IMR-90 (cell line): ENCODE data around the gene SORBS1. TPM values are rescaled to one million over a fixed set of nuclear protein-coding genes. Genes with fewer than 3 reads are reported as not detected.

Experiments
- ATAC-seq: fragments of 200-7000 bp; cut with Tn5 transposase; 2 replicates; pipeline ENCODE4 v1.9.1; 2020; ENCODE audit warnings: low read depth, mild to moderate bottlenecking, moderate library complexity
- BruUV-seq: library from RNA; stranded (reverse); fragments of 400-500 nt; replicated peaks from 2 replicates; lab custom pipeline; 2021; lab: Mats Ljungman, UMichigan
- CTCF ChIA-PET: fragments of 300-600 bp; formaldehyde crosslinking; extraction: SDS; loops from one replicate; lab custom pipeline; 2021; ENCODE audit warnings: antibody characterized with exemption; lab: Yijun Ruan, JAX
- POLR2A ChIA-PET: fragments of 300-600 bp; sonication (Branson Sonifier 250); formaldehyde crosslinking; loops from one replicate; lab custom pipeline; 2022; ENCODE audit warnings: antibody characterized with exemption; ENCODE audit not compliant: unreplicated experiment; lab: Charles Lee
- DNase-seq: peaks from one replicate; pipeline ENCODE4 v3.0.0; 2013
- H2AFZ ChIP-seq: replicated peaks from 2 replicates; pipeline ENCODE3; 2013; ENCODE audit warnings: low read length, mild to moderate bottlenecking; ENCODE audit not compliant: poor library complexity
- H2AK5ac ChIP-seq: 2 replicates; pipeline ENCODE4 v1.6.1; 2013; ENCODE audit warnings: low read depth, low read length, inconsistent platforms
- H2AK9ac ChIP-seq: replicated peaks from 2 replicates; pipeline ENCODE3; 2013; ENCODE audit warnings: mild to moderate bottlenecking, low read depth, low read length, moderate library complexity; ENCODE audit not compliant: poor library complexity
- H2BK120ac ChIP-seq: 2 replicates; pipeline ENCODE4 v1.6.1; 2013; ENCODE audit warnings: low read depth, low read length, inconsistent platforms
- H2BK15ac ChIP-seq: 3 replicates; pipeline ENCODE4 v1.6.1; 2013; ENCODE audit warnings: low read depth, low read length, inconsistent platforms
- H2BK20ac ChIP-seq: 2 replicates; pipeline ENCODE4 v1.6.1; 2013; ENCODE audit warnings: low read depth, mild to moderate bottlenecking, inconsistent platforms, low read length, moderate library complexity
- H2BK5ac ChIP-seq: 2 replicates; pipeline ENCODE4 v1.6.1; 2013; ENCODE audit warnings: mild to moderate bottlenecking, low read depth, low read length, inconsistent platforms; ENCODE audit not compliant: poor library complexity, severe bottlenecking
- H3K14ac ChIP-seq: replicated peaks from 2 replicates; pipeline ENCODE4 v1.6.1; 2013; ENCODE audit warnings: low read depth, low read length, inconsistent platforms
- H3K18ac ChIP-seq: 2 replicates; pipeline ENCODE4 v1.6.1; 2013; ENCODE audit warnings: low read depth, low read length, control low read depth
- H3K23ac ChIP-seq: 2 replicates; pipeline ENCODE4 v1.6.1; 2013; ENCODE audit warnings: low read depth, low read length, inconsistent platforms
- H3K27ac ChIP-seq: 2 replicates; pipeline ENCODE4 v1.5.1; 2013; ENCODE audit warnings: mild to moderate bottlenecking, control low read depth, low read length; ENCODE audit not compliant: insufficient read depth
- H3K27me3 ChIP-seq: 2 replicates; pipeline ENCODE4 v1.6.1; 2013; ENCODE audit warnings: low read length; ENCODE audit not compliant: control insufficient read depth, insufficient read depth
- H3K36me3 ChIP-seq: 2 replicates; pipeline ENCODE4 v1.6.1; 2013; ENCODE audit warnings: low read length, mixed read lengths; ENCODE audit not compliant: control insufficient read depth, insufficient read depth
- H3K4ac ChIP-seq: 2 replicates; pipeline ENCODE4 v1.6.1; 2013; ENCODE audit warnings: low read depth, low read length, inconsistent platforms
- H3K4me1 ChIP-seq: 2 replicates; pipeline ENCODE4 v1.6.1; 2013; ENCODE audit warnings: low read length, mixed read lengths; ENCODE audit not compliant: control insufficient read depth, insufficient read depth
- H3K4me2 ChIP-seq: 2 replicates; pipeline ENCODE4 v1.6.1; 2013; ENCODE audit warnings: low read depth, mild to moderate bottlenecking, control low read depth, low read length, moderate library complexity
- H3K4me3 ChIP-seq: 2 replicates; pipeline ENCODE4 v1.5.1; 2013; ENCODE audit warnings: low read depth, mild to moderate bottlenecking, control low read depth, low read length, moderate library complexity; ENCODE audit not compliant: insufficient read depth
- H3K56ac ChIP-seq: 2 replicates; pipeline ENCODE4 v1.6.1; 2013; ENCODE audit warnings: low read length, inconsistent platforms; ENCODE audit not compliant: insufficient read depth; ENCODE audit errors: extremely low read depth
- H3K79me1 ChIP-seq, 2 experiments: 2 replicates each; pipeline ENCODE4 v1.6.1; 2013; ENCODE audit warnings: low read length in 2 of 2, inconsistent platforms in 1 of 2, low read depth in 1 of 2
- H3K9ac ChIP-seq: 2 replicates; pipeline ENCODE4 v1.6.1; 2013; ENCODE audit warnings: low read depth, low read length, control low read depth
- H3K9me1 ChIP-seq: 2 replicates; pipeline ENCODE4 v1.6.1; 2013; ENCODE audit warnings: low read length, inconsistent platforms; ENCODE audit not compliant: insufficient read depth
- H3K9me3 ChIP-seq: 2 replicates; pipeline ENCODE4 v1.6.1; 2013; ENCODE audit warnings: low read length; ENCODE audit not compliant: control insufficient read depth, insufficient read depth
- H4K20me1 ChIP-seq: 2 replicates; pipeline ENCODE4 v1.6.1; 2013; ENCODE audit warnings: low read length, inconsistent platforms; ENCODE audit not compliant: insufficient read depth
- H4K5ac ChIP-seq: 2 replicates; pipeline ENCODE4 v1.6.1; 2013; ENCODE audit warnings: mild to moderate bottlenecking, low read depth, low read length, control low read depth
- H4K8ac ChIP-seq, 2 experiments: 2 replicates each; pipeline ENCODE4 v1.6.1; 2013; ENCODE audit warnings: low read depth in 2 of 2, low read length in 2 of 2, control low read depth in 1 of 2, inconsistent platforms in 1 of 2
- H4K91ac ChIP-seq: 2 replicates; pipeline ENCODE4 v1.6.1; 2013; ENCODE audit warnings: low read depth, low read length, inconsistent platforms; ENCODE audit not compliant: insufficient read depth
- BHLHE40 ChIP-seq: fragments of 150-350 bp; IDR thresholded peaks from 2 replicates; pipeline ENCODE4 v1.6.1; 2016; ENCODE audit warnings: mild to moderate bottlenecking, low read depth, low read length
- CHD1 ChIP-seq: IDR thresholded peaks from 2 replicates; pipeline ENCODE4 v1.6.1; 2012; ENCODE audit warnings: low read depth, low read length, improper control_type of control experiment
- CTCF ChIP-seq: conservative IDR thresholded peaks from 2 replicates; pipeline ENCODE4 v1.5.1; 2012; ENCODE audit warnings: mild to moderate bottlenecking, low read depth, low read length, improper control_type of control experiment
- ELK1 ChIP-seq: fragments of 150-350 bp; IDR thresholded peaks from 2 replicates; pipeline ENCODE4 v1.6.1; 2016; ENCODE audit warnings: low read depth, mild to moderate bottlenecking, low read length, moderate library complexity, borderline replicate concordance
- FOS ChIP-seq: fragments of 150-350 bp; IDR thresholded peaks from 2 replicates; pipeline ENCODE4 v1.6.1; 2016; ENCODE audit warnings: low read depth, low read length
- MAFK ChIP-seq: IDR thresholded peaks from 2 replicates; pipeline ENCODE4 v1.6.1; 2012; ENCODE audit warnings: low read depth, low read length, improper control_type of control experiment
- MAZ ChIP-seq: IDR thresholded peaks from 2 replicates; pipeline ENCODE4 v1.6.1; 2012; ENCODE audit warnings: low read depth, mild to moderate bottlenecking, low read length, improper control_type of control experiment, moderate library complexity, borderline replicate concordance
- NFE2L2 ChIP-seq: fragments of 150-350 bp; IDR thresholded peaks from 2 replicates; pipeline ENCODE4 v1.6.1; 2016; ENCODE audit warnings: low read depth, mild to moderate bottlenecking, low read length
- POLR2A ChIP-seq: IDR thresholded peaks from 2 replicates; pipeline ENCODE4 v1.6.1; 2012; ENCODE audit warnings: mild to moderate bottlenecking, low read depth, low read length
- RAD21 ChIP-seq: IDR thresholded peaks from 2 replicates; pipeline ENCODE4 v1.6.1; 2012; ENCODE audit warnings: low read length, improper control_type of control experiment
- RCOR1 ChIP-seq: IDR thresholded peaks from 2 replicates; pipeline ENCODE4 v1.6.1; 2012; ENCODE audit warnings: mild to moderate bottlenecking, low read length, improper control_type of control experiment; ENCODE audit not compliant: insufficient replicate concordance
- RFX5 ChIP-seq: IDR thresholded peaks from 2 replicates; pipeline ENCODE4 v1.8.0; 2012; ENCODE audit warnings: low read depth, mild to moderate bottlenecking, low read length, moderate library complexity
- USF2 ChIP-seq: fragments of 150-350 bp; IDR thresholded peaks from 2 replicates; pipeline ENCODE4 v1.6.1; 2017; ENCODE audit warnings: mild to moderate bottlenecking, antibody characterized with exemption, low read length, low read depth
- WGBS, 2 experiments: methylation state at CpG; one replicate each; pipeline versions ENCODE4 v1.1.5 to v1.1.7; 2013; ENCODE audit warnings: missing lambda C conversion rate in 2 of 2; ENCODE audit not compliant: insufficient read length in 1 of 2; ENCODE audit errors: extremely low coverage in 2 of 2; 5-methylcytosine and 5-hydroxymethylcytosine counted together
- dilution Hi-C: fragments of 300-500 bp; cut with HindIII; formaldehyde crosslinking; loops from one replicate; pipeline ENCODE4 v1.14.3; 2018; ENCODE audit warnings: low sequenced_read_pairs; ENCODE audit not compliant: unreplicated experiment
- in situ Hi-C: fragments of 300-500 bp; cut with MboI; formaldehyde crosslinking; loops from 3 replicates; pipeline ENCODE4 v1.14.3; 2019; ENCODE audit warnings: low sequenced_read_pairs, inconsistent platforms, mixed read lengths
- intact Hi-C: fragments of 100-400 bp; cut with micrococcal nuclease; formaldehyde crosslinking; loops from 2 replicates; pipeline ENCODE4 v1.10.0; 2022
- polyA plus RNA-seq, 3 experiments: library from polyadenylated mRNA; depleted of rRNA; stranded (reverse); fragments of >200 nt; gene quantifications; 2 replicates each; pipeline ENCODE4 v1.2.3, GENCODE V29; 2012; ENCODE audit warnings: low replicate concordance in 1 of 3
- total RNA-seq: library from RNA; depleted of rRNA; stranded (reverse); fragments of >200 nt; gene quantifications from 2 replicates; pipeline ENCODE4 v1.2.3, GENCODE V29; 2012

Gene SORBS1
- total and polyA plus RNA-seq, 2 of the 4 experiments (the other 2 are of a cell fraction) = 0.18 to 0.32 TPM

- no peaks in the 10 kb centered on the region for H3K36me3 ChIP-seq
- no peak overlapping the region for H3K56ac ChIP-seq
- WGBS, 2 experiments = no CpG with 5 or more reads among the region's 4 CpGs
- H3K79me1 ChIP-seq = no peaks in the 10 kb centered on the region
- no peak overlapping the region for H3K27ac ChIP-seq
- intact Hi-C loops = no loop called here
- DNase-seq = no peak
- no peak overlapping the region for H4K8ac ChIP-seq
- TF ChIP-seq MAFK (no peak), CHD1 (no peak), NFE2L2 (no peak), POLR2A (no peak), FOS (no peak), RCOR1 (no peak), CTCF (no peak), RAD21 (no peak), MAZ (no peak), USF2 (no peak; the same call in 1 of the 2 replicates), BHLHE40 (no peak), RFX5 (no peak), ELK1 (no peak)
- H2BK15ac ChIP-seq = no peak overlapping the region
- H3K4me1 ChIP-seq = no peaks in the 10 kb centered on the region
- H3K14ac ChIP-seq = no peak overlapping the region
- H2AK9ac ChIP-seq = no peak overlapping the region
- no peak overlapping the region for H3K9ac ChIP-seq
- in situ Hi-C loops = no loop called here
- no peaks in the 10 kb centered on the region for H3K9me3 ChIP-seq
- H4K91ac ChIP-seq = no peak overlapping the region
- ATAC-seq = no peak
- peaks cover 12% of the 10 kb centered on the region for H3K27me3 ChIP-seq
- no peak overlapping the region for H2BK120ac ChIP-seq
- no peak overlapping the region for H3K4me2 ChIP-seq
- no peaks in the 10 kb centered on the region for H3K9me1 ChIP-seq
- H2AK5ac ChIP-seq = no peak overlapping the region
- dilution Hi-C loops = no loop called here
- BruUV-seq = no TSS peak
- no peak overlapping the region for H4K5ac ChIP-seq
- no peak overlapping the region for H2BK5ac ChIP-seq
- no peak overlapping the region for H2BK20ac ChIP-seq
- no peaks in the 10 kb centered on the region for H4K20me1 ChIP-seq
- H2AFZ ChIP-seq = no peak overlapping the region
- CTCF ChIA-PET = interaction anchor here (0.9 to 2.0 kb wide), 2 partner anchors 19 kb away, joined by 5 to 8 read pairs; no protein-coding TSS in a partner anchor
- H3K4me3 ChIP-seq = no peak overlapping the region
- H3K18ac ChIP-seq = no peak overlapping the region
- no peak overlapping the region for H3K23ac ChIP-seq
- POLR2A ChIA-PET = no interaction called here
- no peak overlapping the region for H3K4ac ChIP-seq
These were observed 149.5 kb downstream of the SORBS1 start for GRCh38 chr10:95411635-95412034.
